Epithelial cell of esophagus (primary cell): ENCODE results near the gene PIGT.

Experiments
- DNase-seq: peaks from one replicate; pipeline ENCODE4 v3.0.0; 2010; ENCODE audit warnings: low read depth
- H3K4me3 ChIP-seq: 2 replicates; pipeline ENCODE4 v1.5.1; 2011; ENCODE audit warnings: mild to moderate bottlenecking, low read length, control low read depth
- CTCF ChIP-seq: IDR thresholded peaks from 2 replicates; pipeline ENCODE4 v1.5.1; 2011; ENCODE audit warnings: low read depth, mild to moderate bottlenecking, low read length, control low read depth, inconsistent platforms; ENCODE audit not compliant: insufficient read depth; ENCODE audit errors: missing control alignments

The PIGT gene

GRCh38 chr20:45415822-45416637 lies at the start of gene PIGT:
TSS of gene PIGT (plus strand) at chr20:45416141. CDS start at chr20:45416157, 16 bp downstream.
- peak; percentile 10 for TF ChIP-seq CTCF
- H3K4me3 ChIP-seq: peak within 1 kb of the TSS; percentile 92
- DNase-seq: peak; percentile 81

GRCh38 chr20:45366192-45366591 lies 49.7 kb upstream of the PIGT start:
- DNase-seq: no peak
- no peak overlapping the region for H3K4me3 ChIP-seq
- no peak for TF ChIP-seq CTCF

GRCh38 chr20:45366631-45367030 lies 49.3 kb upstream of the PIGT start:
- DNase-seq: no peak
- H3K4me3 ChIP-seq: no peak overlapping the region
- no peak for TF ChIP-seq CTCF

GRCh38 chr20:45367126-45367525 lies 48.8 kb upstream of the PIGT start:
- no peak for TF ChIP-seq CTCF
- no peak overlapping the region for H3K4me3 ChIP-seq
- DNase-seq: no peak

GRCh38 chr20:45368221-45368980 lies 47.5 kb upstream of the PIGT start:
- no peak overlapping the region for H3K4me3 ChIP-seq
- DNase-seq: no peak
- no peak for TF ChIP-seq CTCF

- DNase-seq: no peak
- TF ChIP-seq CTCF: no peak
- no peak overlapping the region for H3K4me3 ChIP-seq
Measured at GRCh38 chr20:45370571-45371160, 45.3 kb upstream of the PIGT start.
